Erythroblast (primary cell): ENCODE results near the gene CSMD2.

ENCODE experiments used
- GATA1 ChIP-seq: IDR thresholded peaks from 2 replicates; pipeline ENCODE4 v1.6.1; 2011; ENCODE audit warnings: low read depth, mild to moderate bottlenecking, control low read depth, low read length, moderate library complexity
- POLR2A ChIP-seq: IDR thresholded peaks from 2 replicates; pipeline ENCODE4 v1.6.1; 2011; ENCODE audit warnings: mild to moderate bottlenecking, low read length

DNA sequence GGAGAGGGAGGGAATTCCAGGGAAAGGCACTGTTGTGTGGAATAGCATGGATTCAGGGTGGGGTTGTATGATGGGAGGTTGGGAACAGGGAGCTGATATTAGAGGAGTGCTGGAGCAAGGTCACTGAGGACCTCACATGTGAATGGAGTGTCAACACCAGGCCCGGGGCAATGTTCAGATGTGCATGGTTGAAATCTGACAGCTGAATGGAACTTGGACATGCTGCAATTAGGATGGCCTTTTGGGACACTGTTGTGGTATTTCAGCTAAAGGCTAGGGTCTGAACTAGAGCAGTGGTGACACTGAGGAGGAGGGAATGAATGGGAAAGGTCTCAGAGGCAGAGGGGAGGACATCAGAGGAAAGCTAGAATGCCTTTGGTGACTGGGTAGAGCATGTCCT lies 667.6 kb downstream of the CSMD2 start:
- TF ChIP-seq POLR2A (no peak), GATA1 (no peak)
